Transverse colon (tissue), 4 donors: Measurements from ENCODE around the gene ELK3.

Source experiments
- POLR2A ChIP-seq: fragments of 450-650 bp; IDR thresholded peaks from one replicate; pipeline ENCODE4 v1.6.1; 2016; ENCODE audit warnings: antibody characterized with exemption, mild to moderate bottlenecking, moderate library complexity
- POLR2AphosphoS5 ChIP-seq, 3 donors: sonication (generic); formaldehyde crosslinking; IDR thresholded peaks; one replicate each; pipeline ENCODE4 v1.6.1; 2016; ENCODE audit warnings: antibody characterized with exemption in 3 of 3
- TF ChIP-seq, protein P1 (sequence below), 5 experiments: fragments of 200-600 bp in 3 of 5; fragments of 450-650 bp in 2 of 5; sonication (generic) in 3 of 5; IDR thresholded peaks; 1 replicate in 2 of 5; 2 replicates in 3 of 5; pipeline ENCODE4 v1.5.1; 2016 to 2017; ENCODE audit warnings: antibody characterized with exemption in 5 of 5, inconsistent platforms in 3 of 5, mild to moderate bottlenecking in 2 of 5, moderate library complexity in 1 of 5

DNA sequence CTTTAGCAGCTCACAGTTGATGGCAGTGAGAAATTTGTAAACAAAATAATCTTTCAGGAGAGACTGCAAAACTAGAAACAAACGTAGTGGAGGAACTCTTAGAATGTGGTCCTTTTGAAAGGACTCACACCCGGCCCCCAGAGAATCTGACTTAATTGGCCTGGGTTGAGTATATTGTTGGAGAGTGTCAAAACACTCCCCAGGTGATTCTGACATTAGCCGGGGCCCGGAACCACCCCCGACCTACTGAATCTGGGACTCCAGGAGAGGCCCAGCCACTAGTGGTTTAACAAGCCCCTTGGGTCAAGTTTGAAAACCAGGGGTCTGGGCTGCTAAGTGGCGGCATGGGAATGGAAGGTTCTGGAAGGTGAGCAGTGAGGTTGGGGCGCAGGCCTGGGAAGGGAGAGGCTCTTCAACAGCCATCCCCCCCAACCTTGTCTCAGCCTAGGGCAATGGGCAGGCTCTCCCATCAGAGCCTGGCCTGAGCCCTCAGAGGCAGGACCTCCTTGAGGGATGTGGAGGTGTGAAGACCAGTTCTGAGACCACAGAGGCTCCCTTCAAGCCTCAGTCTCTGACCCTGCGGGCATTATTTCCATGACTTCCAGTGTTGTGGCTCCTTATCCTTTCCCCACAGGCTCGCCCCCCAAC is 1.1 kb upstream of the ELK3 start:
- TF ChIP-seq, protein P1, sequence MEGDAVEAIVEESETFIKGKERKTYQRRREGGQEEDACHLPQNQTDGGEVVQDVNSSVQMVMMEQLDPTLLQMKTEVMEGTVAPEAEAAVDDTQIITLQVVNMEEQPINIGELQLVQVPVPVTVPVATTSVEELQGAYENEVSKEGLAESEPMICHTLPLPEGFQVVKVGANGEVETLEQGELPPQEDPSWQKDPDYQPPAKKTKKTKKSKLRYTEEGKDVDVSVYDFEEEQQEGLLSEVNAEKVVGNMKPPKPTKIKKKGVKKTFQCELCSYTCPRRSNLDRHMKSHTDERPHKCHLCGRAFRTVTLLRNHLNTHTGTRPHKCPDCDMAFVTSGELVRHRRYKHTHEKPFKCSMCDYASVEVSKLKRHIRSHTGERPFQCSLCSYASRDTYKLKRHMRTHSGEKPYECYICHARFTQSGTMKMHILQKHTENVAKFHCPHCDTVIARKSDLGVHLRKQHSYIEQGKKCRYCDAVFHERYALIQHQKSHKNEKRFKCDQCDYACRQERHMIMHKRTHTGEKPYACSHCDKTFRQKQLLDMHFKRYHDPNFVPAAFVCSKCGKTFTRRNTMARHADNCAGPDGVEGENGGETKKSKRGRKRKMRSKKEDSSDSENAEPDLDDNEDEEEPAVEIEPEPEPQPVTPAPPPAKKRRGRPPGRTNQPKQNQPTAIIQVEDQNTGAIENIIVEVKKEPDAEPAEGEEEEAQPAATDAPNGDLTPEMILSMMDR (IDR thresholded peaks at IDR 0.05): no peak
- TF ChIP-seq POLR2A (no peak), POLR2AphosphoS5 (IDR thresholded peaks at IDR 0.05) (no peak)
